GM21717 (cell line): ENCODE measurements around the gene PRR16.

ENCODE experiments used
- ATAC-seq: cut with Tn5 transposase; IDR thresholded peaks from one replicate; pipeline ENCODE4 v1.9.1; 2021; ENCODE audit warnings: mild to moderate bottlenecking, moderate library complexity; ENCODE audit not compliant: unreplicated experiment

PRR16 gene

GRCh38 chr5:120512791-120513650 lies 48.9 kb downstream of the PRR16 start:
- no peak for ATAC-seq

- no peak for ATAC-seq
These were observed 52.7 kb downstream of the PRR16 start for GRCh38 chr5:120516805-120517204.

- no peak for ATAC-seq
These were observed 53.6 kb downstream of the PRR16 start for GRCh38 chr5:120517607-120518252.

- no peak for ATAC-seq
These were observed 54.5 kb downstream of the PRR16 start for GRCh38 chr5:120518581-120518980.

- ATAC-seq: no peak
These were observed 63.2 kb downstream of the PRR16 start for GRCh38 chr5:120527251-120527650.

GRCh38 chr5:120528609-120529008 lies 64.5 kb downstream of the PRR16 start:
- ATAC-seq: no peak

- ATAC-seq: no peak
These were observed 65.3 kb downstream of the PRR16 start for GRCh38 chr5:120529386-120529785.

- no peak for ATAC-seq
These were observed 67.1 kb downstream of the PRR16 start for GRCh38 chr5:120531215-120531614.

GRCh38 chr5:120532835-120533234 lies 68.7 kb downstream of the PRR16 start:
- no peak for ATAC-seq

GRCh38 chr5:120533581-120533980 lies 69.5 kb downstream of the PRR16 start:
- ATAC-seq: no peak

- no peak for ATAC-seq
These were observed 71.8 kb downstream of the PRR16 start for GRCh38 chr5:120535900-120536299.

- no peak for ATAC-seq
These were observed 74.0 kb downstream of the PRR16 start for GRCh38 chr5:120538149-120538548.

- ATAC-seq: no peak
These were observed 74.5 kb downstream of the PRR16 start for GRCh38 chr5:120538644-120539043.

- ATAC-seq: no peak
These were observed 75.4 kb downstream of the PRR16 start for GRCh38 chr5:120539471-120539870.

- ATAC-seq: no peak
These were observed 76.0 kb downstream of the PRR16 start for GRCh38 chr5:120540097-120540496.

GRCh38 chr5:120544043-120544442 lies 79.9 kb downstream of the PRR16 start:
- ATAC-seq: no peak

- no peak for ATAC-seq
These were observed 80.9 kb downstream of the PRR16 start for GRCh38 chr5:120545007-120545406.

GRCh38 chr5:120545951-120546350 lies 81.9 kb downstream of the PRR16 start:
- ATAC-seq: no peak

- ATAC-seq: no peak
These were observed 82.8 kb downstream of the PRR16 start for GRCh38 chr5:120546922-120547321.

- ATAC-seq: no peak
These were observed 86.3 kb downstream of the PRR16 start for GRCh38 chr5:120550358-120550757.

GRCh38 chr5:120552638-120553037 lies 88.5 kb downstream of the PRR16 start:
- no peak for ATAC-seq

GRCh38 chr5:120555345-120555744 lies 91.2 kb downstream of the PRR16 start:
- no peak for ATAC-seq
